Measurements from ENCODE around the gene ZNF219. TPM values are rescaled to one million over a fixed set of nuclear protein-coding genes. Genes with fewer than 3 reads are reported as not detected.

Gene ZNF219
- total RNA-seq, 5 donors from 2014 or later (not counting 1 experiment from before 2014, with no cell fraction given), result 7.2 to 12.4 (median 8.1) TPM

- CTCF ChIA-PET, result interaction anchor here (0.6 to 3.9 kb wide), 13 partner anchors 8 to 745 kb away, joined by 3 to 61 read pairs (median 6); partner anchors contain the start of genes ARHGEF40 (in 1 of the 2) and TMEM253 (in 1 of the 2)
- DNase-seq, result peak in 33 of 35 experiments; percentile 30 to 96 (median 77)
- Mint-ChIP-seq H3K27ac (peak overlapping the region; percentile 86 to 87), H3K4me1 (peaks cover 23 to 33% (median 32%) of the 10 kb centered on the region in 3 donors), H3K27me3 (no peaks in the 10 kb centered on the region), H3K4me3 (no peak overlapping the region), H3K36me3 (peaks cover 2% of the 10 kb centered on the region), H3K9me3 (no peaks in the 10 kb centered on the region)
- Histone ChIP-seq H3K27me3 (replicated peaks in 1 of 2; ENCODE audit: control insufficient read depth in 2 of 2, extremely low read depth in 1 of 2, insufficient read depth in 2 of 2, low read length in 1 of 2) (no peaks in the 10 kb centered on the region), H3K4me3 (ENCODE audit: control insufficient read depth in 1 of 2, extremely low read depth in 1 of 2, low read length in 1 of 2) (no peak overlapping the region), H3K36me3 (ENCODE audit: control insufficient read depth in 2 of 2, extremely low read depth in 1 of 2, insufficient read depth in 1 of 2, low read length in 1 of 2) (peaks cover 0 to 4% of the 10 kb centered on the region in 2 donors), H3K9me3 (no peaks in the 10 kb centered on the region), H3K27ac (ENCODE audit: low read length) (peak overlapping the region; percentile 96), H3K4me1 (ENCODE audit: control insufficient read depth in 1 of 2, extremely low read depth in 1 of 2, insufficient read depth in 2 of 2, low read length in 2 of 2) (peaks cover 3 to 27% of the 10 kb centered on the region in 2 experiments)
- peak; percentile 64 to 90 (median 82) for ATAC-seq (replicated peaks in 1 of 4)
- POLR2A ChIA-PET, result interaction anchor here (0.8 to 1.5 kb wide), 4 partner anchors 8 to 19 kb away, joined by 3 to 6 read pairs (median 4); no protein-coding TSS in a partner anchor
- WGBS (ENCODE audit: insufficient coverage), result 65% methylated on average over 11 of the region's 19 CpGs
Measured at GRCh38 chr14:21087294-21088091, 11.0 kb downstream of the ZNF219 start.

GRCh38 chr14:21086908-21087293 is 11.6 kb downstream of the ZNF219 start:
- H3K9me3 ChIP-seq, result no peaks in the 10 kb centered on the region
- no peaks in the 10 kb centered on the region for H3K36me3 Mint-ChIP-seq
- DNase-seq (no peak), ATAC-seq (replicated peaks in 1 of 4) (no peak)
- no peaks in the 10 kb centered on the region for H3K9me3 Mint-ChIP-seq
- H3K4me1 Mint-ChIP-seq, result peaks cover 22 to 32% (median 30%) of the 10 kb centered on the region in 3 donors
- no peak overlapping the region for H3K4me3 ChIP-seq (ENCODE audit: control insufficient read depth in 1 of 2, extremely low read depth in 1 of 2, low read length in 1 of 2)
- peaks cover 0 to 4% of the 10 kb centered on the region in 2 donors for H3K36me3 ChIP-seq (ENCODE audit: control insufficient read depth in 2 of 2, extremely low read depth in 1 of 2, insufficient read depth in 1 of 2, low read length in 1 of 2)
- POLR2A ChIA-PET, result interaction anchor here (0.8 to 1.5 kb wide), 4 partner anchors 9 to 18 kb away, joined by 3 to 6 read pairs (median 4); no protein-coding TSS in a partner anchor
- CTCF ChIA-PET, result interaction anchor here (0.7 to 3.9 kb wide), 11 partner anchors 9 to 744 kb away, joined by 3 to 61 read pairs (median 11); partner anchors contain the start of gene ARHGEF40 (in 1 of the 2)
- H3K4me1 ChIP-seq (ENCODE audit: control insufficient read depth in 1 of 2, extremely low read depth in 1 of 2, insufficient read depth in 2 of 2, low read length in 2 of 2), result peaks cover 3 to 23% of the 10 kb centered on the region in 2 experiments
- H3K4me3 Mint-ChIP-seq, result no peak overlapping the region
- no peaks in the 10 kb centered on the region for H3K27me3 Mint-ChIP-seq
- peak overlapping the region; percentile 30 to 91 for H3K27ac Mint-ChIP-seq
- WGBS (ENCODE audit: insufficient coverage), result 85% methylated on average over 3 of the region's 4 CpGs
- H3K27me3 ChIP-seq (replicated peaks in 1 of 2; ENCODE audit: control insufficient read depth in 2 of 2, extremely low read depth in 1 of 2, insufficient read depth in 2 of 2, low read length in 1 of 2), result no peaks in the 10 kb centered on the region
- H3K27ac ChIP-seq (ENCODE audit: low read length), result peak overlapping the region; percentile 96

- 85% methylated on average over 15 of the region's 17 CpGs for WGBS (ENCODE audit: insufficient coverage)
- DNase-seq (peak in 1 of 35 experiments; percentile 29), ATAC-seq (replicated peaks in 1 of 4) (no peak)
- H3K4me1 ChIP-seq (ENCODE audit: control insufficient read depth in 1 of 2, extremely low read depth in 1 of 2, insufficient read depth in 2 of 2, low read length in 2 of 2), result peaks cover 3 to 23% of the 10 kb centered on the region in 2 experiments
- no peaks in the 10 kb centered on the region for H3K27me3 ChIP-seq (replicated peaks in 1 of 2; ENCODE audit: control insufficient read depth in 2 of 2, extremely low read depth in 1 of 2, insufficient read depth in 2 of 2, low read length in 1 of 2)
- H3K4me1 Mint-ChIP-seq, result peaks cover 20 to 30% (median 30%) of the 10 kb centered on the region in 3 donors
- H3K27ac ChIP-seq (ENCODE audit: low read length), result no peak overlapping the region
- H3K4me3 Mint-ChIP-seq, result no peak overlapping the region
- H3K9me3 ChIP-seq, result no peaks in the 10 kb centered on the region
- H3K4me3 ChIP-seq (ENCODE audit: control insufficient read depth in 1 of 2, extremely low read depth in 1 of 2, low read length in 1 of 2), result no peak overlapping the region
- no peaks in the 10 kb centered on the region for H3K36me3 Mint-ChIP-seq
- no peak overlapping the region for H3K27ac Mint-ChIP-seq
- CTCF ChIA-PET, result interaction anchor here in 1 of 2 donors (2.6 kb wide), 1 partner anchor 19 kb away, joined by 11 read pairs; no protein-coding TSS in a partner anchor
- no peaks in the 10 kb centered on the region for H3K9me3 Mint-ChIP-seq
- peaks cover 0 to 1% of the 10 kb centered on the region in 2 donors for H3K27me3 Mint-ChIP-seq
- POLR2A ChIA-PET, result no interaction called here
- no peaks in the 10 kb centered on the region for H3K36me3 ChIP-seq (ENCODE audit: control insufficient read depth in 2 of 2, extremely low read depth in 1 of 2, insufficient read depth in 1 of 2, low read length in 1 of 2)
Measured at GRCh38 chr14:21084998-21085853, 13.2 kb downstream of the ZNF219 start.

- DNase-seq (no peak), ATAC-seq (replicated peaks in 1 of 4) (no peak)
- peaks cover 20 to 30% (median 30%) of the 10 kb centered on the region in 3 donors for H3K4me1 Mint-ChIP-seq
- H3K9me3 ChIP-seq, result no peaks in the 10 kb centered on the region
- no peaks in the 10 kb centered on the region for H3K36me3 Mint-ChIP-seq
- H3K27ac ChIP-seq (ENCODE audit: low read length), result no peak overlapping the region
- no peak overlapping the region for H3K4me3 Mint-ChIP-seq
- H3K9me3 Mint-ChIP-seq, result no peaks in the 10 kb centered on the region
- H3K27me3 Mint-ChIP-seq, result peaks cover 0 to 3% of the 10 kb centered on the region in 2 donors
- 78% methylated on average over 2 of the region's 2 CpGs for WGBS (ENCODE audit: insufficient coverage)
- ChIA-PET CTCF (interaction anchor here in 1 of 2 donors (0.7 kb wide), 1 partner anchor 10 kb away, joined by 3 read pairs; no protein-coding TSS in a partner anchor), POLR2A (interaction anchor here in 1 of 2 donors (0.6 kb wide), 1 partner anchor 13 kb away, joined by 8 read pairs; no protein-coding TSS in a partner anchor)
- H3K4me3 ChIP-seq (ENCODE audit: control insufficient read depth in 1 of 2, extremely low read depth in 1 of 2, low read length in 1 of 2), result no peak overlapping the region
- peak overlapping the region in 1 of 2 donors; percentile 3 for H3K27ac Mint-ChIP-seq
- no peaks in the 10 kb centered on the region for H3K27me3 ChIP-seq (replicated peaks in 1 of 2; ENCODE audit: control insufficient read depth in 2 of 2, extremely low read depth in 1 of 2, insufficient read depth in 2 of 2, low read length in 1 of 2)
- H3K4me1 ChIP-seq (ENCODE audit: control insufficient read depth in 1 of 2, extremely low read depth in 1 of 2, insufficient read depth in 2 of 2, low read length in 2 of 2), result peaks cover 3 to 23% of the 10 kb centered on the region in 2 experiments
- H3K36me3 ChIP-seq (ENCODE audit: control insufficient read depth in 2 of 2, extremely low read depth in 1 of 2, insufficient read depth in 1 of 2, low read length in 1 of 2), result no peaks in the 10 kb centered on the region
Measured at GRCh38 chr14:21084396-21084795, 14.1 kb downstream of the ZNF219 start.

DNA sequence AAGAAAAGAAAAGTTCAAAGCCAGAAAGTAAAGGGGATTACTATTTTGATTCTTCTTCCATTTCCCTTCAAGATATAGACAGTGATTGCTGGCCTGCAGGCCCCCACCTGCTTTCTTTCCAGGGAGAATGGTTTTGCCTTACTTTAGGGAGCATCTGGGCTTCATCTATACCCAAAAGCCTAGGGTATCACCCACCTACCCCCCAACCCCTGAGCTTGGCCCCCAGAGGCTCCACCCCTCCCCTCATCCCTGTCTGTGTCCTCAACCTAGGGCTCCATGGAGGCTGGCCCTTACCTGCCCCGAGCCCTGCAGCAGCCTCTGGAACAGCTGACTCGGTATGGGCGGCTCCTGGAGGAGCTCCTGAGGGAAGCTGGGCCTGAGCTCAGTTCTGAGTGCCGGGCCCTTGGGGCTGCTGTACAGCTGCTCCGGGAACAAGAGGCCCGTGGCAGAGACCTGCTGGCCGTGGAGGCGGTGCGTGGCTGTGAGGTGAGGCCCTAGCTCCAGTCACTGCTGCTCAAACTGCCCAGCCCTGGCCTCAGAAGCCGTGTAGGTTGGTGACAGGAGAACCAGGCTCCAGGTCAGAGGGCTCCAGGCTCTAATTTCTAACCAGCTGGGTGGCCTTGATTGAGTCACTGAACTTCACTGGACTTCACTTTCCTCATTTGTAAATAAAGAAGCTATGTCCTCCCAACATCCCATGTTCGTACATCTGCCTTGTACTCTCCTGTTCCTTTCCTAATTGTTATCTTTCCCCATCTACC is 14.7 kb downstream of the ZNF219 start:
- Mint-ChIP-seq H3K4me1 (peaks cover 20 to 26% (median 24%) of the 10 kb centered on the region in 3 donors), H3K9me3 (no peaks in the 10 kb centered on the region), H3K27me3 (peaks cover under 1 to 3% of the 10 kb centered on the region in 2 donors), H3K36me3 (no peaks in the 10 kb centered on the region), H3K4me3 (no peak overlapping the region), H3K27ac (no peak overlapping the region)
- H3K9me3 ChIP-seq, result no peaks in the 10 kb centered on the region
- POLR2A ChIA-PET, result no interaction called here
- no peaks in the 10 kb centered on the region for H3K27me3 ChIP-seq (replicated peaks in 1 of 2; ENCODE audit: control insufficient read depth in 2 of 2, extremely low read depth in 1 of 2, insufficient read depth in 2 of 2, low read length in 1 of 2)
- CTCF ChIA-PET, result interaction anchor here in 1 of 2 donors (0.6 to 0.7 kb wide), 2 partner anchors 9 to 16 kb away, joined by 3 to 4 read pairs; no protein-coding TSS in a partner anchor
- H3K27ac ChIP-seq (ENCODE audit: low read length), result no peak overlapping the region
- DNase-seq (no peak), ATAC-seq (replicated peaks in 1 of 4) (no peak)
- no peak overlapping the region for H3K4me3 ChIP-seq (ENCODE audit: control insufficient read depth in 1 of 2, extremely low read depth in 1 of 2, low read length in 1 of 2)
- H3K4me1 ChIP-seq (ENCODE audit: control insufficient read depth in 1 of 2, extremely low read depth in 1 of 2, insufficient read depth in 2 of 2, low read length in 2 of 2), result peaks cover 3 to 23% of the 10 kb centered on the region in 2 experiments
- WGBS (ENCODE audit: insufficient coverage), result 86% methylated on average over 11 of the region's 11 CpGs
- H3K36me3 ChIP-seq (ENCODE audit: control insufficient read depth in 2 of 2, extremely low read depth in 1 of 2, insufficient read depth in 1 of 2, low read length in 1 of 2), result no peaks in the 10 kb centered on the region

Data from T-cell (primary cell).